WTC11 (cell line): ENCODE results near the gene SCOC. TPM values are rescaled to one million over a fixed set of nuclear protein-coding genes. Genes with fewer than 3 reads are reported as not detected.

Experiments
- ATAC-seq: fragments of 200-7000 bp; cut with Tn5 transposase; 2 replicates; pipeline ENCODE4 v1.10.0; 2021; ENCODE audit warnings: mild to moderate bottlenecking, moderate library complexity
- CTCF ChIA-PET: fragments of 300-600 bp; sonication (Branson Sonifier 250); formaldehyde crosslinking; loops from one replicate; lab custom pipeline; 2021; ENCODE audit warnings: antibody characterized with exemption; lab: Charles Lee
- POLR2A ChIA-PET: fragments of 350-600 bp; sonication (Branson Sonifier 250); formaldehyde crosslinking; loops from one replicate; lab custom pipeline; 2021; ENCODE audit warnings: antibody characterized with exemption; lab: Charles Lee
- DNase-seq: peaks from one replicate; pipeline ENCODE4 v3.0.0; 2021; ENCODE audit warnings: low spot score
- H3K27ac Mint-ChIP-seq: 2 replicates; pipeline ENCODE4 v1.8.0; 2021; ENCODE audit warnings: mixed read lengths
- H3K27me3 Mint-ChIP-seq: 2 replicates; pipeline ENCODE4 v1.8.0; 2021; ENCODE audit warnings: low read depth, mild to moderate bottlenecking, moderate library complexity, mixed read lengths
- H3K36me3 Mint-ChIP-seq: 2 replicates; pipeline ENCODE4 v1.8.0; 2021; ENCODE audit warnings: mixed read lengths
- H3K4me1 Mint-ChIP-seq: 2 replicates; pipeline ENCODE4 v1.8.0; 2022; ENCODE audit warnings: mixed read lengths
- H3K4me3 Mint-ChIP-seq: 2 replicates; pipeline ENCODE4 v1.8.0; 2021; ENCODE audit warnings: mild to moderate bottlenecking, moderate library complexity, mixed read lengths
- H3K9me3 Mint-ChIP-seq: 2 replicates; pipeline ENCODE4 v1.8.0; 2021; ENCODE audit warnings: mixed read lengths
- CREM ChIP-seq: sonication (generic); formaldehyde crosslinking; IDR thresholded peaks from 2 replicates; pipeline ENCODE4 v1.8.1; 2022; ENCODE audit warnings: mild to moderate bottlenecking, missing genetic modification reagents, moderate library complexity
- FOXJ3 ChIP-seq: sonication (generic); formaldehyde crosslinking; IDR thresholded peaks from 2 replicates; pipeline ENCODE4 v1.9.0; 2021; ENCODE audit warnings: missing genetic modification reagents, mild to moderate bottlenecking, borderline replicate concordance
- KAT7 ChIP-seq: sonication (generic); formaldehyde crosslinking; IDR thresholded peaks from 2 replicates; pipeline ENCODE4 v1.8.1; 2023; ENCODE audit warnings: missing genetic modification reagents, mild to moderate bottlenecking, borderline replicate concordance
- MXD4 ChIP-seq: fragments of 250-450 bp; sonication (Bioruptor Pico); IDR thresholded peaks from 2 replicates; pipeline ENCODE4 v1.8.0; 2021; ENCODE audit warnings: mild to moderate bottlenecking, moderate library complexity, borderline replicate concordance
- NR1H2 ChIP-seq: sonication (generic); formaldehyde crosslinking; IDR thresholded peaks from 2 replicates; pipeline ENCODE4 v1.9.0; 2021; ENCODE audit warnings: mild to moderate bottlenecking, moderate library complexity, missing genetic modification reagents
- RELA ChIP-seq: sonication (generic); formaldehyde crosslinking; IDR thresholded peaks from 2 replicates; pipeline ENCODE4 v1.8.1; 2022; ENCODE audit warnings: missing genetic modification reagents, mild to moderate bottlenecking, borderline replicate concordance
- RORB ChIP-seq: fragments of 250-450 bp; sonication (Bioruptor Pico); IDR thresholded peaks from 2 replicates; pipeline ENCODE4 v1.9.0; 2021; ENCODE audit warnings: mild to moderate bottlenecking
- TEAD4 ChIP-seq: sonication (generic); formaldehyde crosslinking; IDR thresholded peaks from 2 replicates; pipeline ENCODE4 v1.8.0; 2022; ENCODE audit warnings: mild to moderate bottlenecking, missing genetic modification reagents
- ZNF219 ChIP-seq: sonication (generic); formaldehyde crosslinking; IDR thresholded peaks from 2 replicates; pipeline ENCODE4 v1.8.0; 2023; ENCODE audit warnings: missing genetic modification reagents, mild to moderate bottlenecking, borderline replicate concordance
- ZNF671 ChIP-seq: fragments of 250-450 bp; sonication (Bioruptor Pico); IDR thresholded peaks from 2 replicates; pipeline ENCODE4 v1.8.0; 2021; ENCODE audit warnings: mild to moderate bottlenecking
- total RNA-seq: library from RNA; stranded (reverse); gene quantifications from 3 replicates; pipeline ENCODE4 v1.2.3, GENCODE V29; 2021
- TF ChIP-seq, protein P1 (sequence below): sonication (generic); formaldehyde crosslinking; IDR thresholded peaks from 2 replicates; pipeline ENCODE4 v1.8.0; 2023; ENCODE audit warnings: missing genetic modification reagents, mild to moderate bottlenecking, borderline replicate concordance
- TF ChIP-seq, protein P2 (sequence below): sonication (generic); formaldehyde crosslinking; IDR thresholded peaks from 2 replicates; pipeline ENCODE4 v1.8.0; 2022; ENCODE audit warnings: missing genetic modification reagents
- TF ChIP-seq, protein P3 (sequence below): sonication (generic); formaldehyde crosslinking; IDR thresholded peaks from 2 replicates; pipeline ENCODE4 v1.8.1; 2023; ENCODE audit warnings: mild to moderate bottlenecking, missing genetic modification reagents
- TF ChIP-seq, protein P4 (sequence below): sonication (generic); formaldehyde crosslinking; IDR thresholded peaks from 2 replicates; pipeline ENCODE4 v1.8.0; 2022; ENCODE audit warnings: mild to moderate bottlenecking, missing genetic modification reagents
- TF ChIP-seq, protein P5 (sequence below): fragments of 250-450 bp; sonication (Bioruptor Pico); IDR thresholded peaks from 2 replicates; pipeline ENCODE4 v1.9.0; 2021; ENCODE audit warnings: moderate library complexity, mild to moderate bottlenecking, inconsistent platforms, borderline replicate concordance
- TF ChIP-seq, protein P6 (sequence below): sonication (generic); formaldehyde crosslinking; IDR thresholded peaks from 2 replicates; pipeline ENCODE4 v1.8.0; 2022; ENCODE audit warnings: mild to moderate bottlenecking, missing genetic modification reagents
- TF ChIP-seq, protein P7 (sequence below): sonication (generic); formaldehyde crosslinking; IDR thresholded peaks from 2 replicates; pipeline ENCODE4 v1.8.1; 2023; ENCODE audit warnings: mild to moderate bottlenecking, missing genetic modification reagents, borderline replicate concordance
- TF ChIP-seq, protein P8 (sequence below): sonication (generic); formaldehyde crosslinking; IDR thresholded peaks from 2 replicates; pipeline ENCODE4 v1.8.1; 2022; ENCODE audit warnings: mild to moderate bottlenecking, missing genetic modification reagents, moderate library complexity, borderline replicate concordance

The SCOC gene
- total RNA-seq, 1 experiment from 2014 or later: 33.0 TPM

DNA sequence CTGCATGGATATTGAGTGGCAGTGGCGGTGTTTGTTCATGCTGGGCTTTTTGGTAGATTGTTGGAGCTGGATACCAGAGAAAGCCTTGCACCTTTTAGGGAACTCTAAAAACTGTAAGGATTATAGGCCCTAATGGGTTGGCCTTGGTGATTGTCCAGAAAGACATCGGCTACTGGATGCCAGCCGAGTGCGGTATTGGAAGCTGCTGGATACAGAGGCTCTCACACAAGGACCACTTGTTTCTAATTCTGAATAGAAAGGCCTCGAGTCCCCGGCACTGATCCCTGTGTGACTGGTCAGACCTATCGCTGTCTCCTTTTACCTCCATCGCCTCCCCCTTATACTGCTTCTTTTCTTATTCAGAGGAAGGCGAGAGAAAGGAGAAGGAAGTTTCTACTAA is 27.3 kb upstream of the SCOC start:
- peaks cover 4% of the 10 kb centered on the region for H3K27me3 Mint-ChIP-seq
- TF ChIP-seq, protein P1, sequence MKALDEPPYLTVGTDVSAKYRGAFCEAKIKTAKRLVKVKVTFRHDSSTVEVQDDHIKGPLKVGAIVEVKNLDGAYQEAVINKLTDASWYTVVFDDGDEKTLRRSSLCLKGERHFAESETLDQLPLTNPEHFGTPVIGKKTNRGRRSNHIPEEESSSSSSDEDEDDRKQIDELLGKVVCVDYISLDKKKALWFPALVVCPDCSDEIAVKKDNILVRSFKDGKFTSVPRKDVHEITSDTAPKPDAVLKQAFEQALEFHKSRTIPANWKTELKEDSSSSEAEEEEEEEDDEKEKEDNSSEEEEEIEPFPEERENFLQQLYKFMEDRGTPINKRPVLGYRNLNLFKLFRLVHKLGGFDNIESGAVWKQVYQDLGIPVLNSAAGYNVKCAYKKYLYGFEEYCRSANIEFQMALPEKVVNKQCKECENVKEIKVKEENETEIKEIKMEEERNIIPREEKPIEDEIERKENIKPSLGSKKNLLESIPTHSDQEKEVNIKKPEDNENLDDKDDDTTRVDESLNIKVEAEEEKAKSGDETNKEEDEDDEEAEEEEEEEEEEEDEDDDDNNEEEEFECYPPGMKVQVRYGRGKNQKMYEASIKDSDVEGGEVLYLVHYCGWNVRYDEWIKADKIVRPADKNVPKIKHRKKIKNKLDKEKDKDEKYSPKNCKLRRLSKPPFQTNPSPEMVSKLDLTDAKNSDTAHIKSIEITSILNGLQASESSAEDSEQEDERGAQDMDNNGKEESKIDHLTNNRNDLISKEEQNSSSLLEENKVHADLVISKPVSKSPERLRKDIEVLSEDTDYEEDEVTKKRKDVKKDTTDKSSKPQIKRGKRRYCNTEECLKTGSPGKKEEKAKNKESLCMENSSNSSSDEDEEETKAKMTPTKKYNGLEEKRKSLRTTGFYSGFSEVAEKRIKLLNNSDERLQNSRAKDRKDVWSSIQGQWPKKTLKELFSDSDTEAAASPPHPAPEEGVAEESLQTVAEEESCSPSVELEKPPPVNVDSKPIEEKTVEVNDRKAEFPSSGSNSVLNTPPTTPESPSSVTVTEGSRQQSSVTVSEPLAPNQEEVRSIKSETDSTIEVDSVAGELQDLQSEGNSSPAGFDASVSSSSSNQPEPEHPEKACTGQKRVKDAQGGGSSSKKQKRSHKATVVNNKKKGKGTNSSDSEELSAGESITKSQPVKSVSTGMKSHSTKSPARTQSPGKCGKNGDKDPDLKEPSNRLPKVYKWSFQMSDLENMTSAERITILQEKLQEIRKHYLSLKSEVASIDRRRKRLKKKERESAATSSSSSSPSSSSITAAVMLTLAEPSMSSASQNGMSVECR (CRISPR knock-in tag): no peak
- TF ChIP-seq KAT7 (CRISPR knock-in tag): no peak
- TF ChIP-seq, protein P2, sequence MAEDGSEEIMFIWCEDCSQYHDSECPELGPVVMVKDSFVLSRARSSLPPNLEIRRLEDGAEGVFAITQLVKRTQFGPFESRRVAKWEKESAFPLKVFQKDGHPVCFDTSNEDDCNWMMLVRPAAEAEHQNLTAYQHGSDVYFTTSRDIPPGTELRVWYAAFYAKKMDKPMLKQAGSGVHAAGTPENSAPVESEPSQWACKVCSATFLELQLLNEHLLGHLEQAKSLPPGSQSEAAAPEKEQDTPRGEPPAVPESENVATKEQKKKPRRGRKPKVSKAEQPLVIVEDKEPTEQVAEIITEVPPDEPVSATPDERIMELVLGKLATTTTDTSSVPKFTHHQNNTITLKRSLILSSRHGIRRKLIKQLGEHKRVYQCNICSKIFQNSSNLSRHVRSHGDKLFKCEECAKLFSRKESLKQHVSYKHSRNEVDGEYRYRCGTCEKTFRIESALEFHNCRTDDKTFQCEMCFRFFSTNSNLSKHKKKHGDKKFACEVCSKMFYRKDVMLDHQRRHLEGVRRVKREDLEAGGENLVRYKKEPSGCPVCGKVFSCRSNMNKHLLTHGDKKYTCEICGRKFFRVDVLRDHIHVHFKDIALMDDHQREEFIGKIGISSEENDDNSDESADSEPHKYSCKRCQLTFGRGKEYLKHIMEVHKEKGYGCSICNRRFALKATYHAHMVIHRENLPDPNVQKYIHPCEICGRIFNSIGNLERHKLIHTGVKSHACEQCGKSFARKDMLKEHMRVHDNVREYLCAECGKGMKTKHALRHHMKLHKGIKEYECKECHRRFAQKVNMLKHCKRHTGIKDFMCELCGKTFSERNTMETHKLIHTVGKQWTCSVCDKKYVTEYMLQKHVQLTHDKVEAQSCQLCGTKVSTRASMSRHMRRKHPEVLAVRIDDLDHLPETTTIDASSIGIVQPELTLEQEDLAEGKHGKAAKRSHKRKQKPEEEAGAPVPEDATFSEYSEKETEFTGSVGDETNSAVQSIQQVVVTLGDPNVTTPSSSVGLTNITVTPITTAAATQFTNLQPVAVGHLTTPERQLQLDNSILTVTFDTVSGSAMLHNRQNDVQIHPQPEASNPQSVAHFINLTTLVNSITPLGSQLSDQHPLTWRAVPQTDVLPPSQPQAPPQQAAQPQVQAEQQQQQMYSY (CRISPR knock-in tag): no peak
- no peak for TF ChIP-seq TEAD4 (CRISPR knock-in tag)
- no peak for TF ChIP-seq MXD4
- DNase-seq: no peak
- CTCF ChIA-PET: interaction anchor here (3.0 kb wide), 2 partner anchors 14 to 16 kb away, joined by 15 to 21 read pairs; no protein-coding TSS in a partner anchor
- peak; percentile 36 for ATAC-seq
- H3K27ac Mint-ChIP-seq: no peak overlapping the region
- no peaks in the 10 kb centered on the region for H3K9me3 Mint-ChIP-seq
- H3K36me3 Mint-ChIP-seq: no peaks in the 10 kb centered on the region
- H3K4me1 Mint-ChIP-seq: peaks cover 48% of the 10 kb centered on the region
- POLR2A ChIA-PET: no interaction called here
- H3K4me3 Mint-ChIP-seq: no peak overlapping the region

DNA sequence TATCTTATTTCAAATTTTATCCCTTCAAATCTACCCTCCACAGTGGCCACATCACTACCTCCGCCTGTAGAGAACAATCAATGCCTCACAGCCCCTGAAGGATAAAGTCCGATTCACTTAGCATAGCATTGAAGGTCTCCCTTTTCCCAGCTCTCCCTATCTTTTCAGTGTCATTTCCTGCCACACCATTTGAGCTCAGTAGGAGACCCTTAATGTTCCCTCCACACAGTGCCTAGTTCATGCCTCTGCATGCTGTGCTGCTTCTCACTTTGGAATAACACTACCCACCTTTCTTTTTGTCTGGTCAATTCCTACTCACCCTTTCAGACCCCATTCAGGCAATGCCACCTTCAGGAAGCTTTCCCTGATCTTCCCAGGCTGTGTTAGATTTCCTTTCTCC is 23.6 kb upstream of the SCOC start:
- CTCF ChIA-PET: interaction anchor here (1.0 to 4.2 kb wide), 5 partner anchors 11 to 174 kb away, joined by 3 to 46 read pairs (median 5); partner anchors contain the start of genes CLGN, ELMOD2 and SCOC
- Mint-ChIP-seq H3K27ac (no peak overlapping the region), H3K4me1 (peaks cover 36% of the 10 kb centered on the region), H3K4me3 (no peak overlapping the region), H3K36me3 (no peaks in the 10 kb centered on the region), H3K27me3 (peaks cover 4% of the 10 kb centered on the region), H3K9me3 (no peaks in the 10 kb centered on the region)
- DNase-seq: no peak
- peak; percentile 91 for ATAC-seq
- POLR2A ChIA-PET: no interaction called here
- TF ChIP-seq NR1H2 (no peak), RELA (CRISPR knock-in tag) (no peak), ZNF671 (CRISPR knock-in tag) (no peak), FOXJ3 (CRISPR knock-in tag) (no peak), ZNF219 (CRISPR knock-in tag) (no peak), RORB (CRISPR knock-in tag) (no peak), CREM (CRISPR knock-in tag) (no peak)
- TF ChIP-seq, protein P3, sequence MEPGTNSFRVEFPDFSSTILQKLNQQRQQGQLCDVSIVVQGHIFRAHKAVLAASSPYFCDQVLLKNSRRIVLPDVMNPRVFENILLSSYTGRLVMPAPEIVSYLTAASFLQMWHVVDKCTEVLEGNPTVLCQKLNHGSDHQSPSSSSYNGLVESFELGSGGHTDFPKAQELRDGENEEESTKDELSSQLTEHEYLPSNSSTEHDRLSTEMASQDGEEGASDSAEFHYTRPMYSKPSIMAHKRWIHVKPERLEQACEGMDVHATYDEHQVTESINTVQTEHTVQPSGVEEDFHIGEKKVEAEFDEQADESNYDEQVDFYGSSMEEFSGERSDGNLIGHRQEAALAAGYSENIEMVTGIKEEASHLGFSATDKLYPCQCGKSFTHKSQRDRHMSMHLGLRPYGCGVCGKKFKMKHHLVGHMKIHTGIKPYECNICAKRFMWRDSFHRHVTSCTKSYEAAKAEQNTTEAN: no peak
- TF ChIP-seq, protein P4, sequence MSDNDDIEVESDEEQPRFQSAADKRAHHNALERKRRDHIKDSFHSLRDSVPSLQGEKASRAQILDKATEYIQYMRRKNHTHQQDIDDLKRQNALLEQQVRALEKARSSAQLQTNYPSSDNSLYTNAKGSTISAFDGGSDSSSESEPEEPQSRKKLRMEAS (CRISPR knock-in tag): no peak
- TF ChIP-seq, protein P5, sequence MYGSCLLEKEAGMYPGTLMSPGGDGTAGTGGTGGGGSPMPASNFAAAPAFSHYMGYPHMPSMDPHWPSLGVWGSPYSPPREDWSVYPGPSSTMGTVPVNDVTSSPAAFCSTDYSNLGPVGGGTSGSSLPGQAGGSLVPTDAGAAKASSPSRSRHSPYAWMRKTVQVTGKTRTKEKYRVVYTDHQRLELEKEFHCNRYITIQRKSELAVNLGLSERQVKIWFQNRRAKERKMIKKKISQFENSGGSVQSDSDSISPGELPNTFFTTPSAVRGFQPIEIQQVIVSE (CRISPR knock-in tag): no peak
- TF ChIP-seq, protein P6, sequence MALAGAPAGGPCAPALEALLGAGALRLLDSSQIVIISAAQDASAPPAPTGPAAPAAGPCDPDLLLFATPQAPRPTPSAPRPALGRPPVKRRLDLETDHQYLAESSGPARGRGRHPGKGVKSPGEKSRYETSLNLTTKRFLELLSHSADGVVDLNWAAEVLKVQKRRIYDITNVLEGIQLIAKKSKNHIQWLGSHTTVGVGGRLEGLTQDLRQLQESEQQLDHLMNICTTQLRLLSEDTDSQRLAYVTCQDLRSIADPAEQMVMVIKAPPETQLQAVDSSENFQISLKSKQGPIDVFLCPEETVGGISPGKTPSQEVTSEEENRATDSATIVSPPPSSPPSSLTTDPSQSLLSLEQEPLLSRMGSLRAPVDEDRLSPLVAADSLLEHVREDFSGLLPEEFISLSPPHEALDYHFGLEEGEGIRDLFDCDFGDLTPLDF (CRISPR knock-in tag): no peak
- TF ChIP-seq, protein P7, sequence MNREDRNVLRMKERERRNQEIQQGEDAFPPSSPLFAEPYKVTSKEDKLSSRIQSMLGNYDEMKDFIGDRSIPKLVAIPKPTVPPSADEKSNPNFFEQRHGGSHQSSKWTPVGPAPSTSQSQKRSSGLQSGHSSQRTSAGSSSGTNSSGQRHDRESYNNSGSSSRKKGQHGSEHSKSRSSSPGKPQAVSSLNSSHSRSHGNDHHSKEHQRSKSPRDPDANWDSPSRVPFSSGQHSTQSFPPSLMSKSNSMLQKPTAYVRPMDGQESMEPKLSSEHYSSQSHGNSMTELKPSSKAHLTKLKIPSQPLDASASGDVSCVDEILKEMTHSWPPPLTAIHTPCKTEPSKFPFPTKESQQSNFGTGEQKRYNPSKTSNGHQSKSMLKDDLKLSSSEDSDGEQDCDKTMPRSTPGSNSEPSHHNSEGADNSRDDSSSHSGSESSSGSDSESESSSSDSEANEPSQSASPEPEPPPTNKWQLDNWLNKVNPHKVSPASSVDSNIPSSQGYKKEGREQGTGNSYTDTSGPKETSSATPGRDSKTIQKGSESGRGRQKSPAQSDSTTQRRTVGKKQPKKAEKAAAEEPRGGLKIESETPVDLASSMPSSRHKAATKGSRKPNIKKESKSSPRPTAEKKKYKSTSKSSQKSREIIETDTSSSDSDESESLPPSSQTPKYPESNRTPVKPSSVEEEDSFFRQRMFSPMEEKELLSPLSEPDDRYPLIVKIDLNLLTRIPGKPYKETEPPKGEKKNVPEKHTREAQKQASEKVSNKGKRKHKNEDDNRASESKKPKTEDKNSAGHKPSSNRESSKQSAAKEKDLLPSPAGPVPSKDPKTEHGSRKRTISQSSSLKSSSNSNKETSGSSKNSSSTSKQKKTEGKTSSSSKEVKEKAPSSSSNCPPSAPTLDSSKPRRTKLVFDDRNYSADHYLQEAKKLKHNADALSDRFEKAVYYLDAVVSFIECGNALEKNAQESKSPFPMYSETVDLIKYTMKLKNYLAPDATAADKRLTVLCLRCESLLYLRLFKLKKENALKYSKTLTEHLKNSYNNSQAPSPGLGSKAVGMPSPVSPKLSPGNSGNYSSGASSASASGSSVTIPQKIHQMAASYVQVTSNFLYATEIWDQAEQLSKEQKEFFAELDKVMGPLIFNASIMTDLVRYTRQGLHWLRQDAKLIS: no peak
- TF ChIP-seq, protein P8, sequence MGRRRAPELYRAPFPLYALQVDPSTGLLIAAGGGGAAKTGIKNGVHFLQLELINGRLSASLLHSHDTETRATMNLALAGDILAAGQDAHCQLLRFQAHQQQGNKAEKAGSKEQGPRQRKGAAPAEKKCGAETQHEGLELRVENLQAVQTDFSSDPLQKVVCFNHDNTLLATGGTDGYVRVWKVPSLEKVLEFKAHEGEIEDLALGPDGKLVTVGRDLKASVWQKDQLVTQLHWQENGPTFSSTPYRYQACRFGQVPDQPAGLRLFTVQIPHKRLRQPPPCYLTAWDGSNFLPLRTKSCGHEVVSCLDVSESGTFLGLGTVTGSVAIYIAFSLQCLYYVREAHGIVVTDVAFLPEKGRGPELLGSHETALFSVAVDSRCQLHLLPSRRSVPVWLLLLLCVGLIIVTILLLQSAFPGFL (CRISPR knock-in tag): no peak
